IPS DF 6.9 (cell line): Measurements from ENCODE around the gene PSMD9.
A peak's percentile ranks its signal among the peaks of the same experiment; 100 is the strongest.
"Not testable (repeated sequence)": the region's sequence is repeated elsewhere in the genome, so short reads cannot be mapped to it uniquely, and the experiment has no call there.

Experiments
- DNase-seq: peaks from one replicate; pipeline ENCODE4 v3.0.0-alpha.2; 2013; ENCODE audit warnings: low read depth, low spot score
- H3K27ac ChIP-seq: one replicate; pipeline ENCODE4 v1.5.1; 2013; ENCODE audit warnings: low read length, control low read depth
- H3K27me3 ChIP-seq: 2 replicates; pipeline ENCODE4 v1.6.1; 2013; ENCODE audit warnings: mild to moderate bottlenecking, low read length; ENCODE audit not compliant: control insufficient read depth, insufficient read depth
- H3K36me3 ChIP-seq: 2 replicates; pipeline ENCODE4 v1.6.1; 2013; ENCODE audit warnings: low read length; ENCODE audit not compliant: control insufficient read depth, insufficient read depth
- H3K4me1 ChIP-seq: 2 replicates; pipeline ENCODE4 v1.6.1; 2013; ENCODE audit warnings: low read length; ENCODE audit not compliant: control insufficient read depth, insufficient read depth
- H3K4me3 ChIP-seq: 2 replicates; pipeline ENCODE4 v1.5.1; 2013; ENCODE audit warnings: mild to moderate bottlenecking, low read length
- H3K9me3 ChIP-seq: 2 replicates; pipeline ENCODE4 v1.6.1; 2013; ENCODE audit warnings: low read length, inconsistent platforms; ENCODE audit not compliant: control insufficient read depth, insufficient read depth
- WGBS: extraction: QIAGEN DNeasy Blood & Tissue Kit; methylation state at CpG from one replicate; pipeline ENCODE4 v1.1.7; 2013; ENCODE audit warnings: mixed read lengths, missing lambda C conversion rate; ENCODE audit not compliant: insufficient read length, insufficient coverage; 5-methylcytosine and 5-hydroxymethylcytosine counted together

Gene PSMD9

DNA sequence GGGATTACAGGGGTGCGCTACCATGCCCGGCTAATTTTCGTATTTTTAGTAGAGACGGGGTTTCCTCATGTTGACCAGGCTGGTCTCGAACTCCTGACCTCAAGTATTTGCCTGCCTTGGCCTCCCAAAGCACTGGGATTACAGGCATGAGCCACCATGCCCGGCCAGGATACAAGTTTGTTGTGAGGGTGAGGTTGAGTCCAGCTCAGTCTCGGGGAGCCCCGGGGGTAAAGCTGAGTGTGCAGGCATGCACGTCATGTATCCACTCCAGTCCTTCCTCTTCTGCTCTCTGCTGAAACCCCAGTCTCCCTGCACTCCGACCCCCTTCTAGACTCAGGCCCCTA lies 30.3 kb upstream of the PSMD9 start:
- H3K27ac ChIP-seq: no peak overlapping the region
- WGBS: no CpG with 5 or more reads among the region's 10 CpGs
- H3K9me3 ChIP-seq: no peaks in the 10 kb centered on the region
- no peak overlapping the region for H3K4me3 ChIP-seq
- H3K4me1 ChIP-seq: no peaks in the 10 kb centered on the region
- no peak for DNase-seq
- H3K27me3 ChIP-seq: no peaks in the 10 kb centered on the region
- no peaks in the 10 kb centered on the region for H3K36me3 ChIP-seq

DNA sequence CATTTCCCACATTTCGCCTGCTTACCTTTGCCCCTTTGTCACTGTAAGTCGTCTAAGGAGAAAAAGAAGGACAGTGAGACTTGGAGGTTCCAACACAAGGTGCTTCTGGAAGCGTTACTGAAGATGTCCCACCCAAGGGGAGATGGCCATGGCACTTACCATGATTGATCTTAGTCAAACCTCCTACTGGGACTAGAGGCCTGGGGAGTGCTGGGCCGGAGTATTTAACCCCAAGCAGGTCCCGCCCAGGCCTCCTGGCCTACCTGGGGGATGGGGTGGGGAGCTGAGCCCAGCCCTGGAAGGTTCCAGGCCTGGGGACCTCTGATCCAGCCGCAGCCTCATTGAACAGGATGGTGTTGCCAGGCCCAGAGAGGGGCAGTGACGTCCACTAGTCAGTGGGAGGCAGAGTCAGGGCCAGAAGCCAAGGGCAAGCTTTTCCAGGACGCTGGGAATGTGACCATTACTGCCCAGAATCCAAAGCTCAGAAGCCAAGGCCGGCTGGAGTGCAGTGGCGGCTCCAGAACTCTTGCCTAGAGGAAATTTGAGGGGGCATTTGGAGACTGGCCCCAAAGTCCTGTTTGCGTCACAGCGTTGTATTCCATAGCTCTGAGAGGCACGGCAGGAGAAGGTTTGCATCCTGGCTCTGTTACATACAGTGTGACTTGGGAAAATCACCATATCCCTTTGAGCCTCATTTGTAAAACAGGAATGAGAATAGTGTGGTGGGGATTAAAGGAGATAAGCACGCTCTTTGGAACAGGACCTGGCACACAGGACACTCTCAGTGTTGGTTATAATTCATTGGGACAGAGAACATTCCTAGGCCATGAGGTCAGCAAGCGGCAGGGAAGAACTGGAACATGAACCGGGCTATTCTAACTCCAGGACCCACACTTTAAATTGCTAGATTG lies 29.7 kb upstream of the PSMD9 start, which contains the start of gene HPD:
TSS of gene HPD (minus strand) at position 198 of the 911 bp plus-strand sequence. CDS start at position 162, 36 bp downstream.
- DNase-seq: peak; percentile 31
- no peaks in the 10 kb centered on the region for H3K4me1 ChIP-seq
- H3K36me3 ChIP-seq: no peaks in the 10 kb centered on the region
- WGBS: no CpG with 5 or more reads among the region's 16 CpGs
- H3K27ac ChIP-seq: no peak within 1 kb of the TSS
- no peaks in the 10 kb centered on the region for H3K27me3 ChIP-seq
- no peak within 1 kb of the TSS for H3K4me3 ChIP-seq
- H3K9me3 ChIP-seq: no peaks in the 10 kb centered on the region

GRCh38 chr12:121860257-121860656 lies 28.3 kb upstream of the PSMD9 start:
- Histone ChIP-seq H3K9me3 (no peaks in the 10 kb centered on the region), H3K36me3 (no peaks in the 10 kb centered on the region), H3K27me3 (no peaks in the 10 kb centered on the region), H3K27ac (no peak overlapping the region), H3K4me1 (no peaks in the 10 kb centered on the region), H3K4me3 (no peak overlapping the region)
- no peak for DNase-seq
- no CpG with 5 or more reads among the region's 1 CpG for WGBS

- not testable (repeated sequence) for H3K27me3 ChIP-seq, H3K9me3 ChIP-seq, H3K27ac ChIP-seq, DNase-seq, H3K4me3 ChIP-seq, H3K4me1 ChIP-seq, H3K36me3 ChIP-seq
- no CpG with 5 or more reads among the region's 4 CpGs for WGBS
These were observed 27.9 kb upstream of the PSMD9 start for GRCh38 chr12:121860699-121861098.

DNA sequence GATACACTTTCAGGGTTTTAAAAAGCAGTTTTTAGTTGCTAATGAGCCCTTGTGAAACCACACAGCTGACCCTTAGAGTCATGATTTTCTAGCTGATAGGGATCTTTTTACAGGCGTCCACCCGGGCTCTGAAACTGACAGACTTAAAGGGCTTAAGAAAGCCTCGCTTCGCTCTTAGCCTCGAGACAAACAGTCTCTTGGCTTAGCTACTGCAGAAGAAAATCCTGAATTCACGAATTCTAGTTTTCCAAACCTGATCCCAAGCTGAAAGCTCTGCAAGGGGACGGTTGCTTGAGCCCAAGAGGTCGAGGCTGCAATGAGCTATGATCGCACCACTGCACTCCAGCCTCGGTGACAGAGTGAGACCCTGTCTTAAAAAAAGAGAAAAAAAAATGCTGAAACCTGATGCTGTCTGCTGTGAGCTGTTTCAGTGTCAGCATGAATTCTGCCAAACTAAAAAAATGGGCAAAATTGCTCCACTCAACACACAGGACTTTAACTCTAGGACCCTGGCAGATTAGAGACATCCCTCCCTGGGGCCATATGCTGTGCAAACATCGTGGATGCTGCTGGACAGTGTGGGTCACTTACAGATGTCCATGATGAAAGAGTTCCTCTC lies 26.8 kb upstream of the PSMD9 start:
- no peak for DNase-seq
- no peak overlapping the region for H3K27ac ChIP-seq
- no peak overlapping the region for H3K4me3 ChIP-seq
- no peaks in the 10 kb centered on the region for H3K9me3 ChIP-seq
- no peaks in the 10 kb centered on the region for H3K36me3 ChIP-seq
- no CpG with 5 or more reads among the region's 11 CpGs for WGBS
- H3K4me1 ChIP-seq: no peaks in the 10 kb centered on the region
- H3K27me3 ChIP-seq: no peaks in the 10 kb centered on the region

- no CpG with 5 or more reads among the region's 4 CpGs for WGBS
- Histone ChIP-seq H3K36me3 (no peaks in the 10 kb centered on the region), H3K4me1 (no peaks in the 10 kb centered on the region), H3K27me3 (no peaks in the 10 kb centered on the region; the same call in 1 of the 2 replicates), H3K4me3 (no peak overlapping the region), H3K9me3 (no peaks in the 10 kb centered on the region), H3K27ac (no peak overlapping the region)
- DNase-seq: no peak
These were observed 22.3 kb upstream of the PSMD9 start for GRCh38 chr12:121866331-121866730.

- not testable (repeated sequence) for H3K4me3 ChIP-seq, H3K9me3 ChIP-seq, H3K27me3 ChIP-seq, H3K36me3 ChIP-seq, H3K4me1 ChIP-seq, H3K27ac ChIP-seq, DNase-seq
- WGBS: no CpG with 5 or more reads among the region's 8 CpGs
These were observed 19.4 kb upstream of the PSMD9 start for GRCh38 chr12:121869229-121869628.

DNA sequence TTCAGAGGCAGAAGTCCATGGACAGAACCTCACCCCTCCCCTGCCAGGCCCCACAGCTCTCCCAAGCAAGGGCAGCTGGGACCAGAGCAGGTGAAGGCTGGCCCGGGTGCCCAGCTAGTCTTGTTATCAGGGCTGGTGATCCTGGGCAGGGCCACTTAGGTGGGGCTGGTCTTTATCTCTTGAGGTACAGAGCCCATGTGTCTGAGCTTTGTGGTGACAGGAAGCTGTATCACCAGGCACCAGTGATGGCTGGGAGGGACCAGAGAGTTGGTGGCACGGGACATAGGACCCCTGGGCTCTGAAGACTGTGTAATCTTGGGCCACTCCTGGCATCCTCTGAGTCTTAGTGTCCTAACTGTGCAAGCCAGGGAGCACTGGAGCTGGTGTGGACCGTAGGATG lies 17.1 kb upstream of the PSMD9 start:
- H3K4me3 ChIP-seq: no peak overlapping the region
- no peaks in the 10 kb centered on the region for H3K4me1 ChIP-seq
- no peak overlapping the region for H3K27ac ChIP-seq
- WGBS: no CpG with 5 or more reads among the region's 3 CpGs
- H3K36me3 ChIP-seq: no peaks in the 10 kb centered on the region
- H3K9me3 ChIP-seq: no peaks in the 10 kb centered on the region
- DNase-seq: no peak
- H3K27me3 ChIP-seq: no peaks in the 10 kb centered on the region; the same call in 1 of the 2 replicates

- H3K36me3 ChIP-seq: no peaks in the 10 kb centered on the region
- no CpG with 5 or more reads among the region's 5 CpGs for WGBS
- H3K27ac ChIP-seq: no peak overlapping the region
- no peak for DNase-seq
- no peak overlapping the region for H3K4me3 ChIP-seq
- H3K27me3 ChIP-seq: no peaks in the 10 kb centered on the region; the same call in 1 of the 2 replicates
- no peaks in the 10 kb centered on the region for H3K9me3 ChIP-seq
- H3K4me1 ChIP-seq: no peaks in the 10 kb centered on the region
These were observed 15.9 kb upstream of the PSMD9 start for GRCh38 chr12:121872546-121873215.

GRCh38 chr12:121873216-121873569 lies 15.4 kb upstream of the PSMD9 start:
- Histone ChIP-seq H3K4me3 (no peak overlapping the region), H3K4me1 (no peaks in the 10 kb centered on the region), H3K27ac (no peak overlapping the region), H3K9me3 (no peaks in the 10 kb centered on the region), H3K36me3 (no peaks in the 10 kb centered on the region), H3K27me3 (no peaks in the 10 kb centered on the region)
- no CpG with 5 or more reads among the region's 6 CpGs for WGBS
- no peak for DNase-seq
